Measurements from ENCODE around the gene TFDP1. TPM values are rescaled to one million over a fixed set of nuclear protein-coding genes. Genes with fewer than 3 reads are reported as not detected.

TFDP1 gene
- total RNA-seq, 6 experiments from 2014 or later, result 121 to 155 (median 150) TPM

DNA sequence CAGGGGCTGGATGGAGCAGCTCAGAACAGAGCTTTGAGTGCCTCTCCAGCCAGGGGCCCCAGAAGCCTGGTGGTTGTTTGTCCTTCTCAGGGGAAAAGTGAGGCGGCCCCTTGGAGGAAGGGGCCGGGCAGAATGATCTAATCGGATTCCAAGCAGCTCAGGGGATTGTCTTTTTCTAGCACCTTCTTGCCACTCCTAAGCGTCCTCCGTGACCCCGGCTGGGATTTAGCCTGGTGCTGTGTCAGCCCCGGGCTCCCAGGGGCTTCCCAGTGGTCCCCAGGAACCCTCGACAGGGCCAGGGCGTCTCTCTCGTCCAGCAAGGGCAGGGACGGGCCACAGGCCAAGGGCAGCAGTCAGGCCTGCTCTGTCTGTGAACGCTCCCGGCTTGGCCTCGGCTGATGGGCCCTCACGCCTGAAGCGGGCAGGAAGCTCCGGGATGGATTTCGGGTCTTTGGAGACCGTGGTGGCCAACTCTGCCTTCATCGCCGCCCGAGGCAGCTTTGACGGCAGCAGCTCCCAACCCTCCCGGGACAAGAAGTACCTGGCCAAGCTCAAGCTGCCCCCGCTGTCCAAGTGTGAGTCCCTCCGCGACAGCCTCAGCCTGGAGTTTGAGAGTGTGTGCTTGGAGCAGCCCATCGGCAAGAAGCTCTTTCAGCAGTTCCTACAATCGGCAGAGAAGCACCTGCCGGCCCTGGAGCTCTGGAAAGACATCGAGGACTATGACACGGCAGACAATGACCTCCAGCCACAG is 82.6 kb downstream of the TFDP1 start, which contains the start of gene GRK1:
TSS of gene GRK1 (plus strand) at position 269 of the 751 bp plus-strand sequence. CDS start at position 437, 168 bp downstream.
- H3K4me3 Mint-ChIP-seq, result no peak within 1 kb of the TSS
- no peak for DNase-seq
- no peaks in the 10 kb centered on the region for H3K4me1 Mint-ChIP-seq (ENCODE audit: low read depth)
- no peaks in the 10 kb centered on the region; the same call in 1 of the 2 replicates for H3K36me3 Mint-ChIP-seq (ENCODE audit: low read depth)
- H3K27ac Mint-ChIP-seq, result no peak within 1 kb of the TSS
- TF ChIP-seq, protein P1, sequence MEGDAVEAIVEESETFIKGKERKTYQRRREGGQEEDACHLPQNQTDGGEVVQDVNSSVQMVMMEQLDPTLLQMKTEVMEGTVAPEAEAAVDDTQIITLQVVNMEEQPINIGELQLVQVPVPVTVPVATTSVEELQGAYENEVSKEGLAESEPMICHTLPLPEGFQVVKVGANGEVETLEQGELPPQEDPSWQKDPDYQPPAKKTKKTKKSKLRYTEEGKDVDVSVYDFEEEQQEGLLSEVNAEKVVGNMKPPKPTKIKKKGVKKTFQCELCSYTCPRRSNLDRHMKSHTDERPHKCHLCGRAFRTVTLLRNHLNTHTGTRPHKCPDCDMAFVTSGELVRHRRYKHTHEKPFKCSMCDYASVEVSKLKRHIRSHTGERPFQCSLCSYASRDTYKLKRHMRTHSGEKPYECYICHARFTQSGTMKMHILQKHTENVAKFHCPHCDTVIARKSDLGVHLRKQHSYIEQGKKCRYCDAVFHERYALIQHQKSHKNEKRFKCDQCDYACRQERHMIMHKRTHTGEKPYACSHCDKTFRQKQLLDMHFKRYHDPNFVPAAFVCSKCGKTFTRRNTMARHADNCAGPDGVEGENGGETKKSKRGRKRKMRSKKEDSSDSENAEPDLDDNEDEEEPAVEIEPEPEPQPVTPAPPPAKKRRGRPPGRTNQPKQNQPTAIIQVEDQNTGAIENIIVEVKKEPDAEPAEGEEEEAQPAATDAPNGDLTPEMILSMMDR (IDR thresholded peaks at IDR 0.05), result no peak
- peaks cover 8% of the 10 kb centered on the region for H3K9me3 Mint-ChIP-seq
- H3K27me3 Mint-ChIP-seq (ENCODE audit: insufficient read depth), result peaks cover 16% of the 10 kb centered on the region

DNA sequence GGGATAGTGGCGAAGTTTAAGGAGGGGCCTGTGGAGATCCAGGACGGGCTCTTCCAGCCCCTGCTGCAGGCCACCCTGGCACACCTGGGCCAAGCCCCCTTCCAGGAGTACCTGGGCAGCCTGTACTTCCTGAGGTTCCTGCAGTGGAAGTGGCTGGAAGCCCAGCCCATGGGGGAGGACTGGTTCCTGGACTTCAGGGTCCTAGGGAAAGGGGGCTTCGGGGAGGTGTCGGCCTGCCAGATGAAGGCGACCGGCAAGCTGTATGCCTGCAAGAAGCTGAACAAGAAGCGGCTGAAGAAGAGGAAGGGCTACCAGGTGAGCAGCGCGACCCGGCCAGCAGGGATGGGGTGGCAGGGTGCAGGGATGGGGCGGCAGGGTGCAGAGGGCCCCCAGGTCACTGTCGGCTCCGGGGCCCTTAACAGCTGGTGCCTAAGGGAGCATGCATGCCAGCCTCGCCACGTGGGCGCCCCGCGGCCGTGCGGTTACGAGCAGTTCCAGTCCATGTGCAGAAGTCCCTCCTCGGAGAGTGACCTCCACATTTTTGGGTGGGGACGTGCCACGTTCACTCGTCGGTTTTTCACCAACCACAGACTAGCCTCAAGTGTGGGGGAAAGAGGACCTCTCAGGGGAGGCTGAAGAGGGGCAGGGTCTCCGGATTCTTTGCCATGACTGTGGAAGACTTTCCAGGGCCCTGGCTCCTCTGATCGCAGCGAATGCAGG is 83.4 kb downstream of the TFDP1 start:
- Mint-ChIP-seq H3K9me3 (peaks cover 5% of the 10 kb centered on the region), H3K27ac (no peak overlapping the region), H3K36me3 (ENCODE audit: low read depth) (no peaks in the 10 kb centered on the region), H3K4me3 (no peak overlapping the region), H3K4me1 (ENCODE audit: low read depth) (no peaks in the 10 kb centered on the region), H3K27me3 (ENCODE audit: insufficient read depth) (peaks cover 16% of the 10 kb centered on the region)
- TF ChIP-seq, protein P1 (IDR thresholded peaks at IDR 0.05), result no peak
- no peak for DNase-seq

DNA sequence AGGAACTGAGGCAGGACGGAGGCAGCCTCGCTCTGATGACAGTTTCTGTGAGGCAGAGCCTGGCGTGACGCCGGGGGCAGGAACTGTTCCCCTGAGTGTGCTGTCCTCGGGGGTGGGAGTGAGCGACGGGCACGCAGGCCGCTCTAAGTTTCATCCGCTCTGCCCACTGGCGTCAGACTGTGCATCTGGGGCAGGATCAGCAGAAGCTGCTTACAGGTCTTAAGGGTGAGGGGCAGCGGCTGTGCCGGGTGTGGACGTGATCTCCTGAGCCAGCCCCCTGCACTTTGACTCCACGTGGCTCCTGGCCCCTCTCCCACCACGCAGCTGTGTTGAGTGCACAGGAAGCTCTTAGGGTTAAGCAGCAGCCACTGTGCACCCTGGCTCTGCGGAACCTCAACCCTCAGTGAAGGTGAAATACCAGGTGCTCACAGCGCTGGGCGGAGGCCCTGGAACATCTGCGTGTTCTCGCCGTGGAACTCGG is 84.0 kb downstream of the TFDP1 start:
- H3K27me3 Mint-ChIP-seq (ENCODE audit: insufficient read depth), result peaks cover 16% of the 10 kb centered on the region
- no peak for DNase-seq
- peaks cover 5% of the 10 kb centered on the region for H3K9me3 Mint-ChIP-seq
- no peaks in the 10 kb centered on the region for H3K36me3 Mint-ChIP-seq (ENCODE audit: low read depth)
- no peak overlapping the region for H3K27ac Mint-ChIP-seq
- no peak overlapping the region for H3K4me3 Mint-ChIP-seq
- TF ChIP-seq, protein P1 (IDR thresholded peaks at IDR 0.05), result no peak
- H3K4me1 Mint-ChIP-seq (ENCODE audit: low read depth), result no peaks in the 10 kb centered on the region

DNA sequence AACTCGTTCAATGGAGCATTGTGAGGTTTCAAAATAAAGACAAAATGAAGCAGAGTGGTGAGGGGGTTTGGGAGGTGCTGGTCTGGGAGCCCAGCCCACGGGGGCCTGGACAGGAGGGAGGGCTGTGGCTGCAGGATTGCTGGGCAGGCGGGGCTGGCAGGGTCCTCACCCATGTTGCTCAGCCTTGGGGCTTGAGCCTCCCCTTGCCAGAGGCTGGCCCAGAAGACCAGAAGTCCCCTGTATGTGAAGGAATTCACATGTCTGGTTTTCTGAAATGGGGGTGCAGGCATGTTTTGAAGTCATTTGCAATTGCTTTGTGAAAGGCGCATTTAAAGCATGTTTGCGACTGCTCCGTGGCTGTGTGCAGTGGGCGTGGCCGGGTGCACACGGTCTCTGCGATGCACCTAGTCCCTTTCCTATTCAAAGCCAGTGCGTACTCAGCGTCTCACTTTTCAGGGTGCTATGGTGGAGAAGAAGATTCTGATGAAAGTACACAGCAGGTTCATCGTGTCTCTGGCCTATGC is 84.7 kb downstream of the TFDP1 start:
- peaks cover 5% of the 10 kb centered on the region for H3K9me3 Mint-ChIP-seq
- no peaks in the 10 kb centered on the region for H3K4me1 Mint-ChIP-seq (ENCODE audit: low read depth)
- DNase-seq, result no peak
- H3K27me3 Mint-ChIP-seq (ENCODE audit: insufficient read depth), result peaks cover 14% of the 10 kb centered on the region
- H3K27ac Mint-ChIP-seq, result no peak overlapping the region
- no peaks in the 10 kb centered on the region for H3K36me3 Mint-ChIP-seq (ENCODE audit: low read depth)
- TF ChIP-seq, protein P1 (IDR thresholded peaks at IDR 0.05), result no peak
- H3K4me3 Mint-ChIP-seq, result no peak overlapping the region

DNA sequence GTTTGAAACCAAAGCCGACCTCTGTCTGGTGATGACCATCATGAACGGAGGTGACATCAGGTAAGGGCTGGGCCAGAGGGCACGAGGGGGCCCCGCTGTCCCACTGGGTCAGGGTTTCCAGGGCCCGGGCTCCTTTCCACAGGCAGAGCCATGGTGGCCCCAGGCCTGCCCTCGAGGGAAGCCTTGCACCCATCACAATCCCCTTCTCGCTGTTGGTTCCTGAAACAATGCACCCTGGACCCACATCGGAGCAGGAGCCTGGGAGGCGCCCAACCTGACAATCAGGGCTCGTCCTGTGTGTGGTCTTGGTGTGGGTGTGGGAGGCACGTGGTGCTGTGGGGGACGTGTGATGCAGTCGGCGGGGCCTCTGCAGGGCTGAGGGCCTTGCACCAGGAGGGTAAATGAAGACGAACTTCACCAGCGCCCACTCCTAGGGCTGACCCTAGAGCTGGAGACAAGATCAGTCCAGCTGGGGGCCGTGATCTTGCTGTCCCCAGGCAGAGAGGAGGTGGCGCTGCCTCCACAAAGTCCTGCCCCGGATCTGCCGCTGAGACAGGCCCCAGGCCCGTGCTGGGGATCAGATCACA is 85.3 kb downstream of the TFDP1 start:
- TF ChIP-seq, protein P1 (IDR thresholded peaks at IDR 0.05), result no peak

More for the DNA sequence above, 85.3 kb downstream of the TFDP1 start:
- no peaks in the 10 kb centered on the region for H3K4me1 Mint-ChIP-seq (ENCODE audit: low read depth)
- H3K9me3 Mint-ChIP-seq, result peaks cover 5% of the 10 kb centered on the region
- H3K27ac Mint-ChIP-seq, result no peak overlapping the region
- no peak for DNase-seq
- H3K36me3 Mint-ChIP-seq (ENCODE audit: low read depth), result no peaks in the 10 kb centered on the region
- H3K4me3 Mint-ChIP-seq, result no peak overlapping the region
- peaks cover 9% of the 10 kb centered on the region for H3K27me3 Mint-ChIP-seq (ENCODE audit: insufficient read depth)
